GM11168 (cell line): Measurements from ENCODE around the gene TRIB2.

Experiments
- in situ Hi-C: fragments of 300-500 bp; cut with MboI; formaldehyde crosslinking; loops from one replicate; pipeline ENCODE4 v1.12.0; 2022; ENCODE audit warnings: low sequenced_read_pairs; ENCODE audit not compliant: unreplicated experiment

TRIB2 gene

GRCh38 chr2:12694990-12695774 lies 21.6 kb upstream of the TRIB2 start:
- in situ Hi-C loops = no loop called here

DNA sequence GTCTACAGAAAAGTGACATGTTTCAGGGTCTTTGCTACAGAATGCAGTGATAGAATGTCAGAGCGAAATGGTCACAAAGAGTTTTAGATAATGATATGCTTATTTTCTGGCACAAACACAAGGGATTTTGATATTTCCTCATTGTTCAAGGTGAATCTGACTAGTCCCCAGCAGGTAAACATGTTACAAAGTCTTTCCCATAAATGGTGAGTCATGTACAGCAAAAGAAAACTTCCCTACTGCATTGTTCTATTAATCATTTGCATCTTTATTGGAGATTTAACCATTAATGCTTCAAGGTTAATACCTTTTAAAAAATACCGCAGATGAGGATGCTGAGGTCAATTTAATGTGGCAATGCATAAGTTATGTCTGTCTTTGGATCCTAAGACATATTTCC lies 19.1 kb upstream of the TRIB2 start:
- in situ Hi-C loops = no loop called here

DNA sequence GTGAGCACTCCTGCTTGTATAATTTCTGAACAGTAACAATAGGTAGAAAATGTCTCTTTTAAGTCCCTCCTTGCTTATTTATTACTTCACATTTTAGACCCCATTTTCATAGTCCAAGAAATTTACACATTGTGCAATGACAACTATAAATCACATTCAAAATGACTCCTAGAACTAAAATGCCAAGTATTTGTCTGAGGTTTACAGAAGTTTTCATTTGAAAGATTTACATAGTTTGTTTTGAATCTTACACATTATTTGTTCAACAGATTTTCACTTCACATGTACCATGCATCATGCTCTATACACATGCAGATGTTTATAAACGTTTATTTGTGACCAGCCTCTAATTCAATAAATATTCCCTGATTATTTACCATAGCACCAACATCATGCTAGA lies 15.7 kb upstream of the TRIB2 start:
- in situ Hi-C loops = loop anchor here (25.0 kb wide), 4 partner anchors 289 to 839 kb away; no protein-coding TSS in a partner anchor

DNA sequence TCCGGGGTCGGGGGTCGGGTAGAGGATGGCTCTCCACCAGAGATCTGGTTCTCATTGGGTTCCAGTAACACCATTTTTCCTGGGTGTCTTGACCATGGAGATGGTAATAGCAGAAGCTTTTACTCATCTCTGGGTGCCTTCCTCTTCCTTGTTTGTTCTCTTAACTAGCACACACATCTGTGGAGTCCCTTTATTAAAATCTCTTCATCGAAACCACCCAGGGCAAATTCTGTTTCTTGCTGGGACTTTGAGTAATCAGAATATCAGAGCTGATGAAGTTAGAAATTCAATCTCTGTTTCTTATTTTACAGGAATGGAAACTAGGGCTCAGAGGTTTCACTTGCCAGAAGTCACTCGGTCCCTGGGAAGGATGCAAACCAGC lies 15.0 kb upstream of the TRIB2 start:
- in situ Hi-C loops = loop anchor here (25.0 kb wide), 4 partner anchors 289 to 839 kb away; no protein-coding TSS in a partner anchor

GRCh38 chr2:12702168-12703121 lies 14.3 kb upstream of the TRIB2 start:
- in situ Hi-C loops = loop anchor here (25.0 kb wide), 4 partner anchors 290 to 840 kb away; no protein-coding TSS in a partner anchor

DNA sequence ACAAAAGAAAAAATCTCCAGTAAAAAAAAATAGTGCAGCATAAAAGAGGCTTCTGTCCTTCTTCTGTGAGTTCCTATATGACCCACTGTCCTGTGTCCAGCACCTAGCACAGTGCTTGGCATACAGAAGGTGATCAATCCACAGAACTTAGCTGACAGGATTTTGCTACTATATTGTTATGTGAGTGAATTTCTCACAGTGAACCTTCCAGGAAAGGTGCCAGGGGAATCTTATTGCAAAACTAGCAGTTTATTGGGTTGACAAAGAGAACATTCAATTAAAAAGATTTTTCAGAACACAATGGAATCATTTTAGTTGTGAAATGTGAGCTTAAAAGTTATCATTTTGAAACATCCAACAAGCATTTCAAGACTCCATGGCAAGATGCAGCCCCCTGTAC lies 12.4 kb upstream of the TRIB2 start:
- in situ Hi-C loops = loop anchor here (25.0 kb wide), 4 partner anchors 292 to 842 kb away; no protein-coding TSS in a partner anchor

- in situ Hi-C loops = loop anchor here (25.0 kb wide), 4 partner anchors 293 to 843 kb away; no protein-coding TSS in a partner anchor
Measured at GRCh38 chr2:12705230-12705629, 11.5 kb upstream of the TRIB2 start.

GRCh38 chr2:12705742-12706141 lies 11.0 kb upstream of the TRIB2 start:
- in situ Hi-C loops = loop anchor here (25.0 kb wide), 4 partner anchors 293 to 843 kb away; no protein-coding TSS in a partner anchor

GRCh38 chr2:12708508-12709206 lies 8.1 kb upstream of the TRIB2 start:
- in situ Hi-C loops = loop anchor here (25.0 kb wide), 4 partner anchors 296 to 846 kb away; no protein-coding TSS in a partner anchor

GRCh38 chr2:12709207-12709522 lies 7.6 kb upstream of the TRIB2 start:
- in situ Hi-C loops = loop anchor here (25.0 kb wide), 4 partner anchors 297 to 847 kb away; no protein-coding TSS in a partner anchor

DNA sequence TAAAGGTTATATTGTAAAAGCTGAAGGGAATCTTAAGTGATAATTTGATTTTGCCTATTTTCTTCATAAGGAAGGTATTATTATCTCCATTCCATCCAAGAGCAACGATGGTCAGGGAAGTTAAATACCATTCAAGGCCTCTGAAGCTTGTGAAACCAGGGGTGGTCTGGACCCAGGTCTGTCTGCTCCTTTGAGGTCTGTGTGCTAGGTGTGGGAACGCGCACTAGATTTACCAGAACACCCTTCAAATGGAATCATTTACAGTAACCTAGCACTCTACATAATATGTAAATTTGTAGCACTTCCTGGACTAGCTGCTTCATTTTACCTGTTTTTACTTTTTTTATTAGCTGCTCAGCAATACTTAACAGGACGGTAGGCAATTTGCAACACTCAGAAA lies 6.4 kb upstream of the TRIB2 start:
- in situ Hi-C loops = loop anchor here (25.0 kb wide), 4 partner anchors 298 to 848 kb away; no protein-coding TSS in a partner anchor

- in situ Hi-C loops = loop anchor here (25.0 kb wide), 4 partner anchors 299 to 849 kb away; no protein-coding TSS in a partner anchor
Measured at GRCh38 chr2:12711339-12711738, 5.4 kb upstream of the TRIB2 start.

DNA sequence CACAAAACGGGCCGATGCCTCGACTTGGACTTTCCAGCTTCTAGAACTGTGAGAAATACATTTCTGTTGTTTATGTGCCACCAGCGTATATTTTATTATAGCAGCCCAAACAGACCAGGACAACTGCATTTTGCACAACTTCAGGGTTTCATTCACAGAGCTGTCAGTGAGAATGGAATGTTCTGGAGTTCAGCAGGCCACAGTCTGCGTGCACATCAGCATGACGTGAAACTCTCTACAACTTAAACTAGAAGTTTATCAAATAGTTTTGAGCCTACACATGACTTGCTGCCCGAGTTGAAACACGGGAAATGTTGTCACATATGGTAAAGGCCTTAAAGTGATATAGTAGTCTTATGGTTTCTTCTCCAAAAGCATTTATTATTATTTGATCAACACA lies 3.9 kb upstream of the TRIB2 start:
- in situ Hi-C loops = loop anchor here (25.0 kb wide), 4 partner anchors 301 to 851 kb away; no protein-coding TSS in a partner anchor

GRCh38 chr2:12714391-12715221 lies 2.1 kb upstream of the TRIB2 start:
- in situ Hi-C loops = loop anchor here (25.0 kb wide), 4 partner anchors 302 to 852 kb away; no protein-coding TSS in a partner anchor

DNA sequence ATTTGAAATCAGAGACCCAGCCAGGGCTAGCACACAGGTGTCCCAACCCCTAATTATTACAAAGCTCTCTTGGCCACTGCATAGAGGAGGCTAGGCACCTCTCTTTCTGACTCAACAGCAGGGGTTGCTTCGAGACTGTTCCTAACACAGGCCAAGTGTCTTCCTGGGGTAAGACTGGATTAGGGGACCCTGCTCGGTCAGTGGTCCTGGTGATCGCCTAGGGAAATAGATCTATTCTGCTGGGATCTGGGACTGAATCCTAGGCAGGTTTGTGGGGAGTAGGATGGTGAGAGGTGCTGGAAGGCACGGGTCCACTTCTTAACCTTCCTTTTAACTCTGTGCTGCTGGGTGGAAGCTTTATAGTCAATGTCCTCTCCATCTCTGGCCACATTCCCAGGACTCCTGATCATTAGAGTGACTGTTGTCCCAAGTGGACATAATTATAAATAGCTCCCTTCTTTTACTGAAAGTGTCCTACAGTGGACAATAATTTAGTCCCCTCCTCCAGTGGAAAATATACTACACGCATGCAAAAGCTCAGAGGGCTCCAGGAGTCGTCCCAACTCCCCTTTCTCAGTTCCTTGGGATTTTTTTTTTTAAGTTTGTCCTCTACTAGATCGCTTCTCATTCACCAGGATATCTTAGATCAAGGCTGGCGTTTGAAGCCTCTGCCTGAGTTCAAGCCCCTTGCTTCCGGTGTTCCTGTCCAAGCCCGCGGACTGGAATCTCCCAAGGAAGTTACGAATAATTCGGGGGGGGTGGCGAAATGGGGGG lies 1.3 kb upstream of the TRIB2 start:
- in situ Hi-C loops = loop anchor here (25.0 kb wide), 4 partner anchors 303 to 853 kb away; no protein-coding TSS in a partner anchor

DNA sequence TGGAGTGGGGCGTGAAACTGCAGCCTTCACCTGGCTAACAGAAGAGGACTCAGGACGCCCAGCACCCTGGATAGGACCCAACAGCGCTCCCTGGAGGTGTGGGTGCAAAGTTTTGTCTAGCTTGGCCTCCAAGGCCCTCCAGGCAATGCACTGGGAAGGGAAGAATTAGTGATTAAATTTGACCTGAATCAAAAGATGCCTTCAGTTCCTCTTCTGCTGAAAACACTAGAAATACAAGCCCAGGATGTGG lies 779 bp upstream of the TRIB2 start:
- in situ Hi-C loops = loop anchor here (25.0 kb wide), 4 partner anchors 304 to 854 kb away; no protein-coding TSS in a partner anchor

GRCh38 chr2:12717191-12718014 lies 667 bp downstream of the TRIB2 start:
- in situ Hi-C loops = loop anchor here (25.0 kb wide), 4 partner anchors 305 to 855 kb away; no protein-coding TSS in a partner anchor
